Activated CD4-positive, alpha-beta T cell treated with anti-CD3 and anti-CD28 coated beads, Interleukin-2, Interleukin-6, amounts not matched to agents 100 ng/mL and 50 ng/mL, durations not matched to agents 16 hours and 8 hours (primary cell): Measurements from ENCODE around the gene PTP4A2.

Source experiments
- DNase-seq: peaks from one replicate; pipeline ENCODE4 v3.0.0-alpha.2; 2020

PTP4A2 gene

DNA sequence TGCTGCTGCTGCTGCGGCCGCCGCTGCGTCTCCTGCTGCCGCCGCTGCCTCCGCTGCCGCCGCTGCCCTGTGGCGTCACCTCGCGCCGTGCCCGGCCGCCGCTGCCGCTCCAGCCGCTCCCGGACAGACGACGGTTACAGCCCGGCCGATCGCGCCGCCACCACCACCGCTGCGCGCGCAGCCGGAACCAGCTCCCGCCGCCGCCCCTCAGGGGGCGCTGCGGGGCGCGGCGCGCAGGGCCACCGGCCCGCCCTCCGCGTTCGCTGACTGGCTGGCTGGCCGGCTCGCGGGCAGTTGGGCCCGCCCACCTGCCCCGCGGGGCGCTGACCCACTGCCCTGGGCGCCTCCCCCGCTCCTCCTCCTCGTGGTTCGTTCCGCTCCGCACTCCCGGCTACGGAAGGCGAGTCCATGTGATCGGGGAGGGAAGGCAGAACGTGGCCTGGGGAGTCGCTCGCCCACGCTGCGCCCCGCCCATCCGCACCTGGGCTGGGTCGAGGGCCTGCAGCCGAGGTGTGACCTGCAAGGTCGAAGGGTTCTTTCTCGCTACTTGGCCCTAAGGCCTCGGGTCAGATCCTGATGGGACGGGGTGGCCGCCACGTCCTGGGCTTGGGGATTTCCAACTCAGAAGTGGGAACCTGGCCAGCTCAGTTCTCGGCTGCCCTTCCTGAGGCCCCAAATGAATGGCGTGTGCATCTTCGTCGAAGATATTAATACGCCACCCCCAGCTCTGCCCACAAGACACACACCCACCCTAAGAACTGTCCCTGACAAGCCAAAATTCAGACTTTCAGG, at the start of gene PTP4A2:
Gene PTP4A2, minus strand, starts transcription at position 185 of the 792 bp plus-strand sequence. CDS start 19,303 bp downstream, outside the sequence.
- peak; percentile 97 for DNase-seq

DNA sequence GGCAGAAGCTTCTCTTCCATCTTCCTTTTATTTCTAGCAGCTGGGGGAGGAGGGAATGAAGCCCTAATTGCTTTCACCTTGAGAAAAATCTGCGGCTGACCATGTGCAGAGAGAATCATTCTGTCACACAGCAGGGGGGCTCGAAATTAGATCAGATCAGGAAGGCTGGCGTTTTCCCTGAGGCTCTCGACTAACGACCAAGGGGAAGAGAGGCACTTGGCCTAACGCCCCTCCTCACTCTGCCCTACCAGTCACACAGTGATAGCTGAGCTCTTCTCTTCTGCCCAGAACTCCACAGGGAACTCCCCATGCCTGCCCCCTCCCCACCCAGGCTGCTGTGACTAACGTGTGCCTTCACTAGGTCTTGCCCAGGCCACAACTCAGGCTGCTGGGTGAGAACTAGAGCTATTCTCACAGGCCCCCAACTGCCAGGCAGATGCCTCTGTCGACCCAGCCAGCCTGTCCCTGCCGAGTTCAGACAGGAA, 49.0 kb upstream of the PTP4A2 start:
- DNase-seq = no peak

DNA sequence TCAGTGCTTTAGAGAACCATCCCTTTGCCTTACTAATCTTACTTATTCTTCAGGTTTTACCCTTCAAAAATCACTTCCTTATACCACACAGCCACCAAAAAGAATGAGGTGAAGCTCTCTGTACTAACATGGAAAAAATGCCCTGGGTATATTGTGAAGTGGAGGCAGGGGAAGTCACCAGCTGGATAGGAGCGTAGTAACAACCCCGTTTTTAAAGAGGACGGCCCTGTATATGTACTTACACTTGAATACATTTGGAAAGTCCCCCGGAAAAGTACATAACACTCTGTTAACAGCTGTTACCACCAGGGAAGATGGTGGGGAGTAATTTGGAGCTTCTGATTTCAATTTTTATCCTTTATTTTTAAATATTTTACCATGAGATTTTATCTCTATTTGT, 47.3 kb upstream of the PTP4A2 start:
- DNase-seq = peak; percentile 41

DNA sequence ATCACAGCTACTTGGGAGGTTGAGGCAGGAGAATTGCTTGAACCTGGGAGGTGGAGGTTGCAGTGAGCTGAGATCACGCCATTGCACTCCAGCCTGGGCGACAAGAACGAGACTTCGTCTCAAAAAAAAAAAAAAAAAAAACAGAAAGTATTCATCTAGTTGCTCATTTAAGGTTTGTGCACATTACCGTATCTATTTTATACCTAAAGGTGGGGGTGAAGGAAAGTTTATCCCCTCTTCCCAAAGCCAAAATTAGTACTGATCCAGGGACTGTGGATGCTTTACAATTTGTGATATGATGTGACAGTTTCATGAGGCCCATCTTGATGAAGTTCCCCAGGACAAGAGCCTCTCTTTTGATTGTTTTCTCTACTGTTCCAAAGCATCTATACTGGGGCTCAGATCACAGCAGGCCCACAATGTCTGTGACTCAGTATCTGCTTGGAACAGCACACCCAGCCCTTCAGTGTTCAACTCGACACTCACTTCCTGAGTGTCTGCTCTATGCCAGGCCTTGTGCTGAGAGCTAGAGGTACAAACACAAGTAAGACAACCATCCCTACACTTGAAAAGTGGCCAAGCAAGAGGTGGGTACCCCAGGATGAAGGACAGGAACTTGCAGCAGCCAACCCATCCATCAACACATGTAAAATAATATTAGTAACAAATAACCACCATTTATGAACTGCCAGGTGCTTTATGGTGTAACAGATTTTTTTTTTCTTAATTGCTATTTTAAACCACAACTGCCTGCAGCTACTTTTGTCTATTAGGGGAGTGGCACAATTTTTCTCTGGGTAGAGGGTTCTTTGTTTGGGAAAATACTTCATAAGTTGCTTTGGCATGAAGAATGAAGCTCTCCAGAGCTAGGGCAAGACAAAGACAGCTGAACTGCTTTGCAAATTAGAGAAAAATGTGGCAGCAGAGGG, 46.5 kb upstream of the PTP4A2 start:
- DNase-seq = peak; percentile 57

DNA sequence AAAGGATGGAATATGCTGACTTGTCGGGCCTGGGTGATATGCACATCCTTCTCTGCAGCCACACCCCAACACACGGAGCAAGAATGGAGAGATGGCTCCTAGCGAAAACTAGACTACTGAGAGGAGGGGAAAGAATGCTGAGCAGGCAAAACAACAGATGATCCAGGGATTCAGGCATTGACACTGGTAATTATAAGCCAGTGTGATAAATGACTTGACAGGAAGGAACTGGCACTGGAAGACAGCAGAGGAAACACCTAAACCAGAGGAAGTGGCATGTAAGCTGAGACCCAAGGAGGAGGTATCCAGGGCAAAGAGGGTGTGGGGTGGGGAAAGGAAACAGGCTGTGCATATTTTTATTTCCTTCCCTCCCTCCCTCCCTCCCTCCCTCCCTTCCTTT, 43.8 kb upstream of the PTP4A2 start:
- peak; percentile 71 for DNase-seq

DNA sequence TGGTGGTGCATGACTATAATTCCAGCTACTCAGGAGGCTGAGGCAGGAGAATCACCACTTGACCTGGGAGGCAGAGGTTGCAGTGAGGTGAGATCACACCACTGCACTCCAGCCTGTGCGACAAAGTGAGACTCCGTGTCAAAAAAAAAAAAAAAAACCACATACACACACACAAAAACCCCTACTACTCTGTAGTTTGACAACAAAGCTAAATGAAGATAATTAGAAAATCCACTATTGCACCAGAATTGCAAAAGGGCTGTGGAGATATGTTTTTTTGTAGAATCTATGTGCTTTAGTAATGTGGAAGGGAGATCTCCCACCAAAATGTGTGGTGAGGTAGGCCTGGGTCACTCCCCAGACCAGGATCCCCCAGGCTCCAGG, 43.3 kb upstream of the PTP4A2 start:
- DNase-seq = no peak

DNA sequence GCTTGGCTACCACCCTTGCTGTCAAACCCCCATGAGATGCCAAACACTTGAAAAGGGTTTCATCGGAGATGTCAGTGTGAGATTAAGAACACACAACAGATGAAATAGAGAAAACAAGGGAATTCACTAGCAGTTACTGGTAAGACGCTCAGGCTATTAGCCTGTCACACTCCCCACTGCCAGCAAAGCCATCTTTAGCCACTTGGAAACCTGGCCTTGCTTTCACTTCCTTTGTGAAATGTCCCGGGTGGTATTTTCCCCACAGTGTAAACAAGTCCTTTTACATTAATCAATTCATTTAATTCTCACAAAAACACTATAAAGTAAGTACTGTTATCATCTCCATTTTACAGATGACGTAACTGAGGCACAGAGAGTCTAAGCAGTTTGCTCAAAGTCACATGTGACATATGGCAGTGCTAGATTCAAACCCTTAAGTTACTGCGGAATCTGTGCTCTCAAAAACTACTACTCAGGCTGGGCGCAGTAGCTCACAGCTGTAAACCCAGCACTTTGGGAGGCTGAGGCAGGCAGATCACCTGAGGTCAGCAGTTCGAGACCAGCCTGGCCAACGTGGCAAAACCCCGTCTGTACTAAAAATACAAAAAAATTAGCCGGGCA, 42.8 kb upstream of the PTP4A2 start:
- DNase-seq = no peak

DNA sequence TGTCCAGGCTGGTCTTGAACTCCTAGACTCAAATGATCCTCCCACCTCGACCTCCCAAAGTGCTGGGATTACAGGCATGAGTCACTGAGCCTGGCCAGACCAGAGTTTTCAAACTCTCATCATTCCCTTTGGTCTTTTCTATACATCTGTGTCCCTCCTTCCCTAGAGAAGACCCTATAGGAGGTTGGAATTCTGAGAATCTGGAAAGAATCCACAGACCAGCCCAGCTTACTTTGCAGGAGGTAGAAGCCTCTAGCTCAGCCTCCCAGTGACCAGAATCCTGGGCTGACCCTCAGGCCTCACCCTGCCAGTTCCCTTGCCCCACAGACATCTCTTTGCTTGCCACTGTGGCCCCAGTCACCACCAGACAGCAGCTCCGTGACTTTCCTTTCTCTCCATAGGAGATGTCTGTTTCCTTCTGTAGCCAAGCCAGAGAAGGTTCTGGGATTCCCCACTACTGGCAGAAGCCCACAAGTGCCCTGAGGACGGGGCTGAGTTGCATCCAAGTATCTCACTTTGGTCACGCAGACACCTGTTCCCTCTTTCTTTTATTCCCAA, 40.8 kb upstream of the PTP4A2 start:
- no peak for DNase-seq

DNA sequence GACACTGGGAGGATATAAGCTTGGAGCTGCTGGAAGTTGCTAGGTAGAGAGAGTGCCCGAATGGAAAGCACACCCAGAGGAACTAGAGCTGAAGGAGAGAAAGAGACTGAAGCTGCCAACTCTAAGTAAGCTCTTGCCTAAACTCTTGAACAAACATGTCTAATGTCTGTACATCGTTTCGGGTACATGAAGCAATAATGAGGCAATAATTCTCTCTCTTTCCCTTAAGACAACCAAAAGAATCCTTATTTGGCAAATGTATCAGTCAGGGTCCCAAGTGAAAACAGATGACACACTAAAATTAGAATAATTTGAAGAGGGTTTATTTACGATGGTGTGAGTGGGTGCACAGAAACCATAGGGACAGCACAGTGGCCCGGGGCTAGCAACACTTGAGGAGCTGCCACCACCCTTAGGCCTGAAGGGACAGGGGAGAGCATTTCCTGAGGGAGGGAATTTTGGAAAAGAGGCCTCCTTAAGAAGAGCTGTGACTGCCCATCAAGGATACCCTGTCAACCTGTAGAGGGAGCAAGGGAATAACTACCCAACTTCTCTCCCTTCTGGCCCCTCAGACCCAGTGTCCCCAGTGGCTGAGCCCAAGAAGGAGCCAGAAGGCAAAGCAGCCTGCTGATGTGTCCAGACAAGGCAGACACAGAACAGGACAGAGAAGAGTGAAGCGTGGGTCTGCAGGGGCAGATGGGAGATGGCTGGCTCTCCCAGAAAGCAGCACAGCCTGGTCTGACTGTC, 39.4 kb upstream of the PTP4A2 start:
- DNase-seq = no peak

DNA sequence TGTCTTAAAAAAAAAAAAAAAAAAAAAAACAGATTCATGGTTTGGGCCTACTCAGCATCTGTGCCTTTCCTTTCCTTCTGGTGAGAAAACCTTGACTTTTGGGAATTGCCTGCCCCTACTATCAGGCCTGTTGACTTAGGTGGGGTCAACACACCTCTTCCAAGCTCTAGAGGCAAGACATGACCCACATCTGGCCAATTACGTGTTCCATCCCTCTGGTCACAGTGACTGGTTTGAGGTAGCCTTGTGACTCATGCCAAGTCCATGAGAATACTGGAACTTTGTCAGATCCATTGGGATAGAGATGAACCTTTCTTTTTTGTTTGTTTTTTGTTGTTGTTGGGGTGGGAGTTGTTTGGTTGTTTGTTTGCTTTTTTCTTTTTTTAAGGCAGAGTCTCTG, 38.2 kb upstream of the PTP4A2 start:
- no peak for DNase-seq

DNA sequence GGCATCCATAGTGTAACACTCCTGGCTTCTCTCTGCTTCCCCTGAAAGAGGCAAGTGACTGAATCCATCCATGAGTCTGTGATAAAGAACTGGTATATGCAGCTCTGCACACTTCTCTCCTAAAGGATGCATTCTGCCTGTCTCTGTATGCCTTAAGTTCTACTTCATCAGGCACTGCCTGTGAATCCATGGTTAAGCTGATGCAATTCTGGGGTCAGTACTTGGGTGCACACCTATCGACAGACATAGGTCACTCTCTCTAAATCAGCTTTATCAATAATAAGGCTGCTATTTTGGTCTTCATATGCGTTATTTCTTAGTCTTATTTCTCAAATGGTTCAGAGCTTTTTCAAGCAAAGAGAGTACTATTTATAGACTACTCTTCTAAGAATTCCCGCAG, 32.7 kb upstream of the PTP4A2 start:
- DNase-seq = no peak

DNA sequence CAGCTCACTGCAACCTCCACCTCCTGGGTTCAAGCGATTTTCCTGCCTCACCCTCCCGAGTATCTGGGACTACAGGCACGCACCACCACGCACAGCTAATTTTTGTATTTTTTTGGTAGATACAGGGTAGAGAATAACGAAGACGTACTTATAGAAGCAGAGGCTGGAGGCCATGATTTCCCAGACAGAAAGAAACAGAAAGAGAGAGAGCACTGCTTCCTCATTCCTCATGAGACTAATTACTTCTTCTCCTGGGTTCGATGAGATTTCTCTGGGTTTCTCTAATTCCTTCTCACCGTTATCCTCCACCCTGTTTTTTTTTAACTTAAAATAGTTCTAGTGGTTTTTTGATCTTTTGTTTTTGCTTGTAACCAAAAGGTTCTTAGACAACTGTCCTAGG, 23.4 kb upstream of the PTP4A2 start:
- DNase-seq = no peak

DNA sequence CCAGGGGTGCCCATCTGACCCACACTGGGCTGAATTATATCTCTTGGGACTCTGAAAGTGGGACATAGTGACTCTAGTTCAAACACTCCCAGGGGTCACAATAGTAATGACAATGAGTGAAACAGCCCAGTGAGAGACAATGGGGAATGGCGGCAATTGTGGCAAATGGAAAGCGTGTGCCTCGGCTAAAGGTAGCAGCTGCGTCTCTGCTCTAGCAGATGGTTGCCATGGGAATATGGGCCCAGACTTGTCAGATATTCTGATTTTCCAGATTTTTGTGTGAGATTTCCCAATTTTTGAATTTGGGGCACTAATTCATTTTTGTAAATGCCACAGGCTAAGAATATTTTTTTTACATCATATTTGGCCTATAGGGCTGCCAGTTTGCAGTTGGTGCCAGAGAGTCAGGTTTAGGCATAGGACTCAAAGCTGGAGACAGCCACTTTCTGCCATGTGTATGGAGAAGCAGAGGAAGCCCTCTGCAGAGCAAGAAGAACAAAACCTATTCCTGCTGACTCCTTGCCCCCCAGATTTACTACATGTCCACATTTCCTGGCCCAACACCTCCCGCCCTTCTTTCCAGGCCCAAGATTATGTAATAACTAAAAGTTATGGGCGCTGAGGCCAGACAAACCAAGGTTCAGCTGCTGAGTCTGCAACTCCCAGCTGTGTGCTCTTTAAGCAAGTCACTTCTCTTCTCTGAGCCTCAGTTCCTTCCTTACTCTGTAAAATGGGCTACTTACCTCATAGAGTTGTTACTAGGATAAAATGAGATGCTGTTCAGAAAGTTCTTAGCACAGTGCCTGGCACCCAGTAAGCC, 21.6 kb upstream of the PTP4A2 start:
- DNase-seq = no peak

DNA sequence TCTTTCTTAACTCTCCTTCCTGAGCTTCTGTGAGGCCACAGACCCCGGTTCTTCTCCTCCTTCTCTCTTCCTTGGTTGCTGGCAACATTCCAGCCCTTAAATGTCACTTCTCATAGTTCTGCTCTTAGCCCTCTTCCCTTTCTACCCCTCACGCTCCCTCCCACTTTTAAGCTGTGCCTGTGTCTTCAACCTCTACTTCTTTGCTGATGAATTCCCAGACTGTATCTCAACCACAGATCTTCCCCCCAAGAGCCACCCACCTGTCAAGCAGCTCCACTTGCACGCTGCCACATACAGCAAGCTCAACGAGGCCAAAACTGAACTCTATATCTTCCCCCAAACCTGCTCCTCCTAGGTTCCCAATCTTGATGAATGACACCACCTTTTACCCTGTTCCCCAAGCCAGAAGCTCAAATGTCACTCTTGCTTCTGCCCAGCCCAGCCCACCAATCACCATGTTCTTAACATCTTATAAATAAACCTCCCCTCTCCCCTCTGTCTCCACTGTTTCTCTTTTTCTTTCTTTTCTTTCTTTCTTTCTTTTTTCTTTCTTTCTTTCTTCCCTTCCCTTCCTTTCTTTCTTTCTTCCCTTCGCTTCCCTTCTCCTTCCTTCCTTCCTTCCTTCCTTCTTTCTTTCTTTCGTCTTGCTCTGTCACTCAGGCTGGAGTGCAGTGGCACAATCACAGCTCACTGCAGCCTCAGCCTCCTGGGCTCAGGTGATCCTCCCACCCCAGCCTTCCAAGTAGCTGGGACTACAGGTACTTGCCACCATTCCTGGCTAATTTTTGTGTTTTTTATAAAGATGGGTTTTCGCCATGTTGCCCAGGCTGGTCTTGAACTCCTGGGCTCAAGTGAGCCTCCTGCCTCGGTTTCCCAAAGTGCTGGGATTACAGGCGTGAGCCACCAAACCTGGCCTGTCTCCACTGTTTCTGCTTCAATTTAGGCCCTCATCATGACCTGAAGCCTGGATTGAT, 19.8 kb upstream of the PTP4A2 start:
- DNase-seq = peak; percentile 87

DNA sequence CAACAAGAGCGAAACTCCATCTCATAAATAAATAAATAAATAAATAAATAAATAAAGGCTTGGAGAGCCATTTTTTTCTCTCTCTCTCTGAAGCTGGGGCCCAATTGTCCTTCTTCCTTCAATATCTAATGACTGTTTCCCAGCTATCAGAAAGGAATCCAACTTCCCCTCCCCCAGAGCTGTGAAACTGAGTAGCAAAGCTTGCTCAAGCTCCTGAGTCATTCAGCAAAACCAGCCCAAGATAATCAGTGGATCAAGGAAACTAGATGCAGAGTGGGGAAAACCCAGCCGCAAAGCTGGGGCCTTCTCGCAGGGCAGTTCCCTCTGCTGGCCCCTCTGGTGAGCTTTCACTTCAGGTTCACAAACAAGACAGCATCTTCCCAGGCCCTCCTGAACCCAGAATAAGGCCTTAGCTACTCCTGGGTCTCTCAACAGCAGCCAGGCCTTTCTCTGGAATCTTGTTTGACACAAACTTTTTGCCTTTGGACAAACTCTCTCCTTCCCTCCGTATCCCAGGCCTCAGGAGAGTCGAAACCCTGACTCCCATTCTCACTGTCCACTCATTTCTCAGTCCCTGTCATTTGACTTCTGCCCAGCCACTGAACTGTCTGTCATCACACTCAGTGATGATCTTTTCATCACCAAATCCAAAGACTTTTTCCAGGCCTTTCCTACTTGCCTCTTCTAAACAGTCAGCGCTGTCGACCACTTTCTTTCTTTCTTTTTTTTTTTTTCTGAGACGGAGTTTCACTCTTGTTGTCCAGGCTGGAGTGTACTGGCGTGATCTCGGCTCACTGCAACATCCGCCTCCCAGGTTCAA, 18.0 kb upstream of the PTP4A2 start:
- peak; percentile 96 for DNase-seq

DNA sequence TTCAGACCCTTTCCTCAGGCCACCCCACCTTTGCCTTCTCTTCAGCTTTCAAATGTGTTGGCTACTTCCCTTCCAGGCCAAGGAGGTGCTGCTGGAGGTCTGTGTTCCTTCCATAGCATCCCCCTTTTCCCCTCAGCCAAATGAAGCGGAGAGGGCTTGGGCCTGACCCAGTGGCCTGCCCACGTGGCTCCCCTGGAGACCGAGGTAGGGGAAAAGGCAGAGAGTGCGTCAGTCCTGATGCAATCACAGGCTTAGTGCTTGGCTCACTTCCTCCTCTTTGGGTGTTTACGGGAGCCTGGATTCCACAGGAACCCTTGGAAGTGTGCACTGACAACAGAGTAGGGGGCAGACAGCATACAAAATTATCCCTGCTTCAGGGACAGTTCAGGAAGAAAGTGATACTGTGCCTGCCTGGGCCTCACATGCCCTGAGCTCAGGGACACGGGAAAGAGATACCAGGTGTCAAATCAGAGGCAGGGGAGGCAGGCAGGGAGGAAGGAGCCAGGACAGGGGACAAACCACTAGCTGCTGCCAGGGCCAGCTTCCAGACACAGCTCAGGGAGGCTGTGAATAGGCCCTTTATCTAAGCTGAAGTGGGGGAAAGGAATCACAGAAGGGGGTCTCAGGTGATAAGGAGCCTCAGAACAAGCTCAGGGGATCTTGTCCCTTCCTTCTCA, 16.6 kb upstream of the PTP4A2 start:
- no peak for DNase-seq

DNA sequence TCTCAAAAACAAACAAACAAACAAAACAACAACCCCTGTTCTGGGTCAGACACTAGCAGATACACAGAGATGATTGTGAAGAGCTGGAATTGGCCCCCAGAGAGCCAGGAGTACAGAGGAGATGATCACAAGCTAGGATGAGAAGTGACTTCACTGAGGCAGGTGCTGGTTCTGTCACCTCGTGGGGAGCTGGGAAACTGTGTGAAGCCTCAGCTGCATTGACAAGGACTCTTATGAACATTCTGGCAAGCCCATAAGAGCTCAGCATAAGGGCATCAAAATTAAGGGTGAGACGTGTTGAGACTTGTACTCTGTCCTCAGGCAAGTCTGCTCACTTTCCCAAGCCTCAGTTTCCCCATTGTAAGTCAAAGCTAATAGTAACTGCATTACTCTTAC, 14.7 kb upstream of the PTP4A2 start:
- DNase-seq = no peak

DNA sequence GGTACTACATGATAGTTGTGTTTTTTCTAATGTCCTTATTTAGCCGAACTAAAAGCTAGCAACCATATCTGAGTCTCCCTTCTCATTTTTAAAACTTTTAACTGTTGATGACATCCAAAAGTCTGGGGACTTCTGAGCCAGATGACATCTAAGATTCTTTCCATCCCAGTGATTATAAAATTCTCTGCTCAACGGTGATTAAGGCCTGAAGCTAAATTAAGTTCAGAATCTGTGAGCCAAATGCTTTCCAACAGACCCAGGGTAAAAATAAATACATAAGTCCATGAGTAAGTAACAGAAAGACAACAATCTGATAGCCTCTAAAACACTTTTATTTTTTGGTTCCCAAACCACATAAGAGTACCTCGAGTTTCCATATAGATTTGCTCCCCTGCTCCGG, 13.1 kb upstream of the PTP4A2 start:
- no peak for DNase-seq

DNA sequence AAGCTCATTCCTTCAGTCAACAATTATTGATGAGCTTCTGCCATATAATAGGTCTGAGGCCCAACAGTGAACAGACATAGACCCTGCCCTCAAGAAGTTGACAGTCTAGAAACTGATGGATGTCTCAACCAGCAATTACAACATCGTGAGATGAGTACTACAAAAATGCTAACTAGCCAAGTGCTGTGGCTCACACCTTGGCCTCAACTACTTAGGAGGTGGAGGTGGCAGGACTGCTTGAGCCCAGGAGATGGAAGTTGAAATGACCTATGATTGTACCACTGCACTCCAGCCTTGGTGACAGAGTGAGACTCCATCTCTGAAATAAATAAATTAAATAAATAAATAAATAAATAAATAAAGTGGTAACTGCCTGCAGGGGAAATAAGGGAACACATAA, 11.7 kb upstream of the PTP4A2 start:
- no peak for DNase-seq
